ENCODE data around the gene SEPTIN3.

DNA sequence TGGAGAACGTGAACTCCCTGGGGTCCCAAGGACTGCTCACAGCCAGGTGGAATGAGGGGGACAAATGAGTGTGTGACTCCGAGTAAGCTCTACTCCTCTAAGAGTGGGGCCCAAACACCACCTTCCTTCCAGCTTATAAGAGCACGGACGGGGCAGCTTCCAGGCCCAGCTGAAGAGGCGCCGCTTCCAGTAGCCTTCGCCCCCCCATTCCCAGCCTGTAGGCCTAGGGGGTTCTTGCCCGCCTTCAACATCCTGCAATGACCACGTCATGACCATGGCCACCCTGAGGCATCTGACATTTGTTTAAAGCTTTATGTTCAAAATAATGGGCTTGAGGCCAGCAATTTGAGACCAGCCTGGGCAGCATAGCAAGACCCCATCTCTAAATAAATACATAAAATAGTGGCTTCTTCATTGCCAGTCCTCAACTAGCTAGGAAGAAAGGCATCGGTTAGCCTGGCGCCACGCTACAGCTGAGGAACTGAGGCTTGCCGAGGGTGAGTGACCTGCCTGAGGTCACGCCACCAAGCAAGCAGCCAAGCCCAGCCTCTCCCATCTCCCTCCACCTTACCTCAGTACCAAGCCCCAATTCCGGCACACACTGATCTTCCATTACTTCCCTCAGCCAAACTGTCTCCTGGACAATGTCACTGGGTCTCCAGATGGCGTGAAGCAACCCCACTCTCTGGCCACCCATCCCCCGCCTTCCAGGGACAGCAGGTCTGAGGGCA is 34.8 kb upstream of the SEPTIN3 start:
- TF ChIP-seq, protein P1, sequence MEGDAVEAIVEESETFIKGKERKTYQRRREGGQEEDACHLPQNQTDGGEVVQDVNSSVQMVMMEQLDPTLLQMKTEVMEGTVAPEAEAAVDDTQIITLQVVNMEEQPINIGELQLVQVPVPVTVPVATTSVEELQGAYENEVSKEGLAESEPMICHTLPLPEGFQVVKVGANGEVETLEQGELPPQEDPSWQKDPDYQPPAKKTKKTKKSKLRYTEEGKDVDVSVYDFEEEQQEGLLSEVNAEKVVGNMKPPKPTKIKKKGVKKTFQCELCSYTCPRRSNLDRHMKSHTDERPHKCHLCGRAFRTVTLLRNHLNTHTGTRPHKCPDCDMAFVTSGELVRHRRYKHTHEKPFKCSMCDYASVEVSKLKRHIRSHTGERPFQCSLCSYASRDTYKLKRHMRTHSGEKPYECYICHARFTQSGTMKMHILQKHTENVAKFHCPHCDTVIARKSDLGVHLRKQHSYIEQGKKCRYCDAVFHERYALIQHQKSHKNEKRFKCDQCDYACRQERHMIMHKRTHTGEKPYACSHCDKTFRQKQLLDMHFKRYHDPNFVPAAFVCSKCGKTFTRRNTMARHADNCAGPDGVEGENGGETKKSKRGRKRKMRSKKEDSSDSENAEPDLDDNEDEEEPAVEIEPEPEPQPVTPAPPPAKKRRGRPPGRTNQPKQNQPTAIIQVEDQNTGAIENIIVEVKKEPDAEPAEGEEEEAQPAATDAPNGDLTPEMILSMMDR (conservative IDR thresholded peaks at IDR 0.05): no peak
- TF ChIP-seq ZFX (IDR thresholded peaks at IDR 0.05): no peak

Data from C4-2B (cell line).